ENCODE results near the gene HOXA4.

Gene HOXA4

GRCh38 chr7:27109466-27110185 lies 20.9 kb downstream of the HOXA4 start:
- H3K4me3 ChIP-seq (ENCODE audit: low read length) = no peak overlapping the region
- TF ChIP-seq, protein P1, sequence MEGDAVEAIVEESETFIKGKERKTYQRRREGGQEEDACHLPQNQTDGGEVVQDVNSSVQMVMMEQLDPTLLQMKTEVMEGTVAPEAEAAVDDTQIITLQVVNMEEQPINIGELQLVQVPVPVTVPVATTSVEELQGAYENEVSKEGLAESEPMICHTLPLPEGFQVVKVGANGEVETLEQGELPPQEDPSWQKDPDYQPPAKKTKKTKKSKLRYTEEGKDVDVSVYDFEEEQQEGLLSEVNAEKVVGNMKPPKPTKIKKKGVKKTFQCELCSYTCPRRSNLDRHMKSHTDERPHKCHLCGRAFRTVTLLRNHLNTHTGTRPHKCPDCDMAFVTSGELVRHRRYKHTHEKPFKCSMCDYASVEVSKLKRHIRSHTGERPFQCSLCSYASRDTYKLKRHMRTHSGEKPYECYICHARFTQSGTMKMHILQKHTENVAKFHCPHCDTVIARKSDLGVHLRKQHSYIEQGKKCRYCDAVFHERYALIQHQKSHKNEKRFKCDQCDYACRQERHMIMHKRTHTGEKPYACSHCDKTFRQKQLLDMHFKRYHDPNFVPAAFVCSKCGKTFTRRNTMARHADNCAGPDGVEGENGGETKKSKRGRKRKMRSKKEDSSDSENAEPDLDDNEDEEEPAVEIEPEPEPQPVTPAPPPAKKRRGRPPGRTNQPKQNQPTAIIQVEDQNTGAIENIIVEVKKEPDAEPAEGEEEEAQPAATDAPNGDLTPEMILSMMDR (conservative IDR thresholded peaks at IDR 0.05; ENCODE audit: low read length) = no peak
- DNase-seq (ENCODE audit: low read depth) = no peak

DNA sequence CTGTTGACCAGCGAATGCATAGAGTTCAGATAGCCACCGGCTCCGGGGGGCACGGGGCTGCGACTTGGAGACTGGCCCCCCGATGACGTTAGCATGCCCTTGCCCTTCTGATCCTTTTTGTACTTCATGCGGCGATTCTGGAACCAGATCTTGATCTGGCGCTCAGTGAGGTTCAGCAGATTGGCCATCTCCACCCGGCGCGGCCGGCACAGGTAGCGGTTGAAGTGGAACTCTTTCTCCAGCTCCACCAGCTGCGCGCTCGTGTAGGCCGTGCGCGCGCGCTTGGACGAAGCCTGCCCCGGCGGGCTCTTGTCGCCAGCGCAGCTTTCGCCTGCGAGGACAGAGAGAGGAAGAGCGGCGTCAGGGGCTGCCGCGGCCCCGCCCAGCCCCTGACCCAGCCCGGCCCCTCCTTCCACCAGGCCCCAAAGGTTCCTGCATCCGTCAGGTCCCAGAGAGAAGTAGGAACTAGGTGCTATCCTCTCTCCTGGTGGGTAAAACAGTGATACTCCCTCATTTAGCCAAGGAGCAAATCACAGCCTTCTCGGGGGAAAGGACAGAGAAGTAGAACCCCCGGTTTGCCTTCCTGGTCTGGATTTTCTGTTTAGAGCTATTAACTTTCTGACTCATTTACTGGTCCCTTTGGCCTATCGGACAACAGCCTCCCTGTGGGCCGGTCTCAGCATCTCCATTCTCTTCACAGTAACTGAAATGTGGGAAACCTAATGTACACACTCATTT lies 22.0 kb downstream of the HOXA4 start:
- no peak for DNase-seq (ENCODE audit: low read depth)
- H3K4me3 ChIP-seq (ENCODE audit: low read length) = no peak overlapping the region
- TF ChIP-seq, protein P1 (conservative IDR thresholded peaks at IDR 0.05; ENCODE audit: low read length) = no peak

DNA sequence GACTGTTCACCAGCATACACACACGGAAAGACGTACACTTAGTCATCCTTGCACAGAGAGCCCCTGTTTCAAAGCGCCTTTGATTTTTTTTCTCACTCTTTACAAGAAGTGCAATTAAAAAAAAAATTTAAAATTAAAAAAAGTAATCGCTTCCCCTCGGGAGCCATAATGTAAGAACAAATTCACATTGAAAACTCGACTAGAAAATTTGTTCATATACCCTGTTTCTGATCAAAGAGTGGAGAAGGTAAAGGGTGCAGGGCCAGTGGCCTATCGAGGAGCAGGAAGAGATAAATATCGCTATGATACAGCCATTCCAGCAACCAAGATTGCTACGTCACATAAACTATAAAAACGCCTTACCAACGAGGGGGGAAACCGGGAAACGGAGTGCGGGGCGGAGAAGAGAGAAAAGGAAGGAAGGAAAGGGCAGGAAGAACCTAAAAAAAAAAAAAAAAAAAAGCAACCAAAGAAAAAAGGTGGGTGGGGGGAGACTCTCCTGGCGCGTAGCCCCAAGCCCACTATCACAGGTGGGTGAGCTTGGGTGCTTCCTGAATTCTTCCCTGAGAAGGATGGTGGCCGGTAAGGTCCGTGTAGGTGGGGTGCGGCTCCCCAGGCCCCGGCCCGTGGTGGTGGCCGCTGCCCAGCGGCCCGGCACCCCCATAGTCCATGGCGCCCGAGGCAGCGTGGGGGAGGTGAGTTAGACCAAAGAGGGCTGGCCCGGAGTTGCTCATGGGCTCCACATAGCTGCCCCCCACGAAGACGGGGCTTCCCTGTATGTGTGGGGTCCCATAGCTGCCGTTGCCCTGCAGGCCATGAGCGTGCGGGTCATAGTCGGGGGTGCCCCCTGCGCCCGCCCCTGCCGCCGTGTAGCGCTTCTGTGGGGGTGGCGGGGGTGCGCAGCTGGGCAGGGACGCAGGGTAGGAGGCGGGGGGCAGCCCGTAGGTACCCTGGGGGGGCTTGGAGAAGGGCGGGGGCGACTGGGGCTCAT lies 22.9 kb downstream of the HOXA4 start:
- no peak for DNase-seq (ENCODE audit: low read depth)
- H3K4me3 ChIP-seq (ENCODE audit: low read length) = no peak overlapping the region

DNA sequence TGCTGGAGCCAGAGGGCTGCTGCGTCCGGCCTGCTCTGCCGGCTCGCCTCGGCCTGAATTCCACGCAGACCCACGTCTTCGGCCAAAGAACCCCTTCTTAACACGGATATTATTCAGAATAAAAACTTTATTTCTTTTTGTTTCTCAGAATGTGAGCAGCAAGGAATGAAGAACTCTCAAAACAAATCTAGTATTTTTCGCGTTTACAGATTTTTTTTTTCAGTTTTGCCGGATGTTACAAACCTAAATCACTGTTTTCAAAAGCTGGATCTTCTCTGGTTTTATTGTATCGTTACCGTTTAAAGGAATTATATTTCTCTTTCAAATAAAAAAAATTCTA lies 23.7 kb downstream of the HOXA4 start:
- H3K4me3 ChIP-seq (ENCODE audit: low read length) = no peak overlapping the region
- no peak for DNase-seq (ENCODE audit: low read depth)
- TF ChIP-seq, protein P1 (conservative IDR thresholded peaks at IDR 0.05; ENCODE audit: low read length) = no peak

More for the DNA sequence above, 22.9 kb downstream of the HOXA4 start:
- TF ChIP-seq, protein P1 (conservative IDR thresholded peaks at IDR 0.05; ENCODE audit: low read length) = no peak

GRCh38 chr7:27106181-27106900 lies 24.2 kb downstream of the HOXA4 start:
- H3K4me3 ChIP-seq (ENCODE audit: low read length) = no peak overlapping the region
- DNase-seq (ENCODE audit: low read depth) = no peak
- TF ChIP-seq, protein P1 (conservative IDR thresholded peaks at IDR 0.05; ENCODE audit: low read length) = no peak

DNA sequence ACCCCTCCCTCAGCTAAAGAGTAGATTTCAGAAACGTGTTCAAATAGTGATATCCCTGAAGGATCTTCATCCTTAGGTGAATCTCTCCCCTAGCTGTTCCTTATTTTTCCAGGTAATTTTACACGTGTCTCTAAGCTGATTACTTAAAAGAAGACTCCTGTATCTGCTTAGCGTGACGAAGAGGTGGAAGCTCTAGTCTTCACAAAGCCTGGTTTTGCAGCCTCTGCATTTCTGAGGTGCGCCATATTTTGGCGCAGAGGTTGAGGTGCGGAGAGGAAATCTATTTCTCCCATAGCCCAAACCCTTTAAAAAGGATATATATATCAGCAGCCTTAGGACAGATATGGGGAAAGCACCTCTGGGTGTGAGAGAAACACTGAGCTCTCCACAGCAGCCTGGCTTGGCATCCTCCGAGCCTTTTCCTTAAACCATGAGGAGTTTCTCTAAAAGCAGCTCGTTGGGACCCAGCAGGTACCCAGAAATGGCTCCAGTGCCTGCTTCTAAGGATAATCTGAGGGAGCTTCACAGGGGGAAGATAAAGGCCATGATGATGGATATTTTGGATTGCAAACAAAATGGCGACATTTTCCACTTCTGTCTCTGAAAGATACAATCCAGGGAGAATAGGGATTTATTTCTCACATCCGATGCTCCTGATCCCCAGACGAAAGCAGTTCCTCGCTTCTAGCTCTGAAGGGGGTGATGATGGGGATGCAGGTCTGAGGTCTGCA lies 25.1 kb downstream of the HOXA4 start:
- DNase-seq (ENCODE audit: low read depth) = no peak
- H3K4me3 ChIP-seq (ENCODE audit: low read length) = no peak overlapping the region
- TF ChIP-seq, protein P1 (conservative IDR thresholded peaks at IDR 0.05; ENCODE audit: low read length) = no peak
